PFSK-1 (cell line): Measurements from ENCODE around the gene NFIX.

Experiments used
- FOXP2 ChIP-seq: optimal IDR thresholded peaks from 2 replicates; pipeline ENCODE3; 2011; ENCODE audit warnings: borderline replicate concordance, control low read depth, inconsistent platforms; ENCODE audit not compliant: insufficient read depth; ENCODE audit errors: extremely low read length, extremely low read depth
- POLR2AphosphoS5 ChIP-seq: IDR thresholded peaks from 2 replicates; pipeline ENCODE4 v1.6.1; 2012; ENCODE audit warnings: low read depth, mild to moderate bottlenecking, control low read depth, low read length, moderate library complexity
- REST ChIP-seq, 2 experiments: IDR thresholded peaks; 2 replicates each; pipeline versions ENCODE4 v1.6.1 to v1.8.0; 2011 to 2012; ENCODE audit warnings: low read depth in 2 of 2, low read length in 2 of 2, control low read depth in 1 of 2, inconsistent platforms in 1 of 2, mild to moderate bottlenecking in 1 of 2, moderate library complexity in 1 of 2; ENCODE audit not compliant: insufficient read depth in 1 of 2
- SIN3A ChIP-seq: IDR thresholded peaks from 2 replicates; pipeline ENCODE4 v1.6.1; 2012; ENCODE audit warnings: mild to moderate bottlenecking, low read length, moderate library complexity, borderline replicate concordance; ENCODE audit not compliant: insufficient read depth
- TAF1 ChIP-seq: IDR thresholded peaks from 2 replicates; pipeline ENCODE4 v1.6.1; 2012; ENCODE audit warnings: low read length, control low read depth, borderline replicate concordance; ENCODE audit not compliant: insufficient read depth

NFIX gene

GRCh38 chr19:13016628-13017305 is 21.5 kb downstream of the NFIX start:
- no peak for TF ChIP-seq FOXP2
- TF ChIP-seq POLR2AphosphoS5 = no peak
- no peak for TF ChIP-seq TAF1
- no peak for TF ChIP-seq SIN3A
- TF ChIP-seq REST (IDR thresholded peaks at IDR 0.05; ENCODE audit: insufficient read depth in 1 of 2, low read depth in 2 of 2, low read length in 2 of 2) = no peak

- TF ChIP-seq REST (IDR thresholded peaks at IDR 0.05; ENCODE audit: insufficient read depth in 1 of 2, low read depth in 2 of 2, low read length in 2 of 2) (no peak), TAF1 (no peak), FOXP2 (no peak), SIN3A (no peak), POLR2AphosphoS5 (no peak)
These were observed 22.2 kb downstream of the NFIX start for GRCh38 chr19:13017306-13018034.

GRCh38 chr19:13018035-13018914 is 23.0 kb downstream of the NFIX start:
- TF ChIP-seq POLR2AphosphoS5 (no peak), FOXP2 (no peak), REST (IDR thresholded peaks at IDR 0.05; ENCODE audit: insufficient read depth in 1 of 2, low read depth in 2 of 2, low read length in 2 of 2) (no peak), TAF1 (no peak), SIN3A (no peak)

GRCh38 chr19:13019332-13019731 is 24.1 kb downstream of the NFIX start:
- TF ChIP-seq FOXP2 = no peak
- TF ChIP-seq REST (IDR thresholded peaks at IDR 0.05; ENCODE audit: insufficient read depth in 1 of 2, low read depth in 2 of 2, low read length in 2 of 2) = no peak
- no peak for TF ChIP-seq POLR2AphosphoS5
- TF ChIP-seq SIN3A = no peak
- TF ChIP-seq TAF1 = no peak
